HepG2 (cell line): ENCODE data around the gene OGFOD3. TPM values are rescaled to one million over a fixed set of nuclear protein-coding genes. Genes with fewer than 3 reads are reported as not detected.
"Not testable (repeated sequence)": the region's sequence is repeated elsewhere in the genome, so short reads cannot be mapped to it uniquely, and the experiment has no call there.

ENCODE experiments used
- ATAC-seq: fragments of 200-7000 bp; cut with Tn5 transposase; 3 replicates; pipeline ENCODE4 v1.9.1; 2020; ENCODE audit warnings: mild to moderate bottlenecking, moderate library complexity
- BruUV-seq: library from RNA; stranded (reverse); fragments of 400-500 nt; replicated peaks from 2 replicates; lab custom pipeline; 2021; lab: Mats Ljungman, UMichigan
- CTCF ChIA-PET: fragments of 300-600 bp; formaldehyde crosslinking; extraction: SDS; loops from one replicate; lab custom pipeline; 2021; ENCODE audit warnings: low total read pairs, inconsistent platforms, low intra/inter-chr PET ratio; lab: Yijun Ruan, JAX
- POLR2A ChIA-PET: fragments of 350-600 bp; sonication (Branson Sonifier 250); formaldehyde crosslinking; loops from one replicate; lab custom pipeline; 2020; ENCODE audit warnings: antibody characterized with exemption, inconsistent platforms; lab: Yijun Ruan, JAX
- DNase-seq: peaks from one replicate; pipeline ENCODE4 v3.0.0-alpha.2; 2015; ENCODE audit warnings: low spot score
- FAIRE-seq: peaks from 3 replicates; lab custom pipeline; 2011; peaks lifted over from hg19 to GRCh38; lab: Jason Lieb, UNC
- H2AFZ ChIP-seq: one replicate; pipeline ENCODE4 v1.6.1; 2011; ENCODE audit warnings: low read length, inconsistent platforms
- H3K27ac ChIP-seq: fragments of 300-600 bp; 3 replicates; pipeline ENCODE4 v1.8.0; 2011; ENCODE audit warnings: mixed run types, mild to moderate bottlenecking, mixed read lengths, low read length, inconsistent platforms; ENCODE audit not compliant: insufficient read depth; ENCODE audit errors: extremely low read length
- H3K27me3 ChIP-seq, 2 experiments: fragments of 200-600 bp in 1 of 2; 2 replicates in 1 of 2; 3 replicates in 1 of 2; pipeline versions ENCODE4 v1.6.0 to v1.8.0; 2011; ENCODE audit warnings: low read length in 2 of 2, mild to moderate bottlenecking in 2 of 2, moderate library complexity in 2 of 2, inconsistent platforms in 1 of 2; ENCODE audit not compliant: insufficient read depth in 2 of 2, control insufficient read depth in 1 of 2
- H3K36me3 ChIP-seq, 2 experiments: fragments of 200-600 bp in 1 of 2; replicated peaks in 1 of 2; 2 replicates in 1 of 2; 3 replicates in 1 of 2; pipeline versions ENCODE4 v1.5.1 to v1.8.0; 2011; ENCODE audit warnings: low read length in 2 of 2, inconsistent platforms in 1 of 2; ENCODE audit not compliant: insufficient read depth in 2 of 2, control insufficient read depth in 1 of 2
- H3K4me1 ChIP-seq: 2 replicates; pipeline ENCODE4 v1.5.1; 2012; ENCODE audit warnings: low read length, inconsistent platforms; ENCODE audit not compliant: insufficient read depth
- H3K4me2 ChIP-seq: 2 replicates; pipeline ENCODE4 v1.6.0; 2011; ENCODE audit warnings: low read depth, low read length, inconsistent platforms
- H3K4me3 ChIP-seq, 3 experiments: fragments of 200-600 bp in 1 of 3; sonication (generic), shearing (Covaris generic) in 1 of 3; replicated peaks in 1 of 3; 2 replicates each; pipeline ENCODE4 v1.5.1; 2011 to 2016; ENCODE audit warnings: low read length in 3 of 3, inconsistent platforms in 2 of 3, low read depth in 2 of 3, mild to moderate bottlenecking in 2 of 3, control low read depth in 1 of 3, mixed read lengths in 1 of 3; ENCODE audit not compliant: insufficient read depth in 1 of 3
- H3K79me2 ChIP-seq: one replicate; pipeline ENCODE4 v1.6.1; 2011; ENCODE audit warnings: low read length, inconsistent platforms; ENCODE audit not compliant: insufficient read depth
- H3K9ac ChIP-seq: 2 replicates; pipeline ENCODE4 v1.6.0; 2011; ENCODE audit warnings: mild to moderate bottlenecking, low read depth, low read length, inconsistent platforms; ENCODE audit not compliant: insufficient read depth
- H3K9me3 ChIP-seq: 2 replicates; pipeline ENCODE4 v1.5.1; 2012; ENCODE audit warnings: mild to moderate bottlenecking, low read length
- H4K20me1 ChIP-seq: 2 replicates; pipeline ENCODE4 v1.6.0; 2011; ENCODE audit warnings: inconsistent platforms, mild to moderate bottlenecking, low read length, moderate library complexity; ENCODE audit not compliant: insufficient read depth
- BORCS8-MEF2B ChIP-seq: sonication (generic); formaldehyde crosslinking; IDR thresholded peaks from 2 replicates; pipeline ENCODE4 v1.8.0; 2022; ENCODE audit warnings: mild to moderate bottlenecking, missing genetic modification reagents
- RBM22 ChIP-seq: fragments of 200-400 bp; formaldehyde crosslinking; optimal IDR thresholded peaks from 2 replicates; pipeline ENCODE3; 2017; ENCODE audit warnings: mild to moderate bottlenecking, low read length, moderate library complexity
- RORA ChIP-seq: sonication (generic); formaldehyde crosslinking; IDR thresholded peaks from 2 replicates; pipeline ENCODE4 v1.5.0; 2020; ENCODE audit warnings: mild to moderate bottlenecking, missing genetic modification reagents, moderate library complexity
- ZNF20 ChIP-seq: sonication (generic); formaldehyde crosslinking; IDR thresholded peaks from 2 replicates; pipeline ENCODE4 v1.4.0; 2020; ENCODE audit warnings: mild to moderate bottlenecking, moderate library complexity, missing genetic modification reagents
- ZNF672 ChIP-seq: sonication (generic); formaldehyde crosslinking; IDR thresholded peaks from 2 replicates; pipeline ENCODE4 v1.8.1; 2022; ENCODE audit warnings: missing genetic modification reagents
- WGBS: methylation state at CpG from one replicate; pipeline ENCODE4 v1.1.6; 2017; ENCODE audit warnings: low lambda C conversion rate; 5-methylcytosine and 5-hydroxymethylcytosine counted together
- in situ Hi-C: cut with HindIII; loops from 2 replicates; pipeline ENCODE4 v1.10.0; 2017; ENCODE audit warnings: low pct_unique_long_range_greater_than_20kb; ENCODE audit not compliant: extremely low pct_ligation_motif_present
- intact Hi-C: fragments of 100-400 bp; cut with micrococcal nuclease; formaldehyde crosslinking; loops from one replicate; pipeline ENCODE4 v1.10.0; 2022; ENCODE audit not compliant: unreplicated experiment
- polyA plus RNA-seq, 8 experiments: library from polyadenylated mRNA; depleted of rRNA in 3 of 8; stranded (reverse) in 7 of 8; unstranded in 1 of 8; fragments of >200 nt; fragmentation: Illumina TruSeq in 4 of 8; extraction: Trizol in 4 of 8; gene quantifications; 2 replicates each; pipeline versions ENCODE4 v1.2.1 to v1.2.3, GENCODE V29; 2011 to 2016; ENCODE audit warnings: low read depth in 4 of 8, missing spikeins in 1 of 8, mixed read lengths in 1 of 8; ENCODE audit not compliant: insufficient read depth in 1 of 8
- total RNA-seq, 5 experiments: library from RNA; depleted of rRNA; stranded (reverse); fragments of >200 nt; fragmentation: Illumina TruSeq; extraction: Trizol; gene quantifications; 2 replicates each; pipeline ENCODE4 v1.2.3, GENCODE V29; 2016; ENCODE audit warnings: low read depth in 1 of 5
- TF ChIP-seq, protein P1 (sequence below): sonication (generic); formaldehyde crosslinking; IDR thresholded peaks from 2 replicates; pipeline ENCODE4 v1.4.0; 2020; ENCODE audit warnings: mild to moderate bottlenecking, missing genetic modification reagents
- TF ChIP-seq, protein P2 (sequence below): sonication (generic); formaldehyde crosslinking; IDR thresholded peaks from 2 replicates; pipeline ENCODE4 v1.5.0; 2020; ENCODE audit warnings: missing genetic modification reagents, mild to moderate bottlenecking, borderline replicate concordance
- TF ChIP-seq, protein P3 (sequence below): sonication (generic); formaldehyde crosslinking; IDR thresholded peaks from 2 replicates; pipeline ENCODE4 v1.5.1; 2020; ENCODE audit warnings: mild to moderate bottlenecking, missing genetic modification reagents, moderate library complexity

The OGFOD3 gene
- total and polyA plus RNA-seq, 2 of the 13 experiments (the other 11 are each of a cell fraction or from before 2014, with no cell fraction given): 40.0 to 42.1 TPM

DNA sequence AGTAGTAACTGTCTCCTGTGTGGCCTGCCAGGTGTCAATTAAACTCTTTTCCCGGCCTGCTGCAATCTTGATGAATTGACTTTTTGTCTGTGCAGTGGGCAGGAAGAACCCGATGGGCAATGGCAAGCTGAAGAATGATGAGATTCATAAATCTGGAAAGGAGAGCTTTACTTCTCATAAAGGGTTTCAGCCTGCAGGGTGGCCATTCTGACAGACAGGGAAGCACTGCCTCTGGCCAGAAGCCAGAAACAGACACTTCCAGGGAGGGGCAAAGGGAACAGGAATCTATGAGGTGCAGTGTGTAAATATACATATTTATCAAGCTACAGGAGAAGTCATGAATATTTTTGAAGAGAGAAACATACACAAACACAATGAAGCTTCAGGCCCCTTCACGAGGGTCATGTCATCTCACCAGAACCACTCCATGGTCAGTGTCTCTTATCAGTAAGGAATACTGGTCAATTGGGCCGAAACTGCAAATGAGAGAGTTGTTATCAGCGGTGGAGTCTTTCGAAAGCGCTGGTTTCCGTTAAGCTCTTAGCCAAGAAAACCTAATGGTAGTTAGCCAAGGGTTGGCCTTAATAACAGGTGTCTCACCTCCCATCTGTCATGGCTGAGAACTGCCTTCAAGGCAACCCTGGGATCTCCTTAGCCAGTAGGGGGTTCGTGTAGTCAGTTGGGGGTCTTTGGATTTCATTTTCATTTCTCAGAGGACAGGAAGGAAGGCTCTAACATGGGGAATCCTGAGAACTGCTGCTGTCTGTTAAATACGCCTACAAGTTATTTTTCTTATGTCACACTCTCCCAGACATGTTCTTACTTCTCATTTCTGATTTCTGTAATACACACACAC lies 38.9 kb upstream of the OGFOD3 start (continued):
- TF ChIP-seq, protein P1, sequence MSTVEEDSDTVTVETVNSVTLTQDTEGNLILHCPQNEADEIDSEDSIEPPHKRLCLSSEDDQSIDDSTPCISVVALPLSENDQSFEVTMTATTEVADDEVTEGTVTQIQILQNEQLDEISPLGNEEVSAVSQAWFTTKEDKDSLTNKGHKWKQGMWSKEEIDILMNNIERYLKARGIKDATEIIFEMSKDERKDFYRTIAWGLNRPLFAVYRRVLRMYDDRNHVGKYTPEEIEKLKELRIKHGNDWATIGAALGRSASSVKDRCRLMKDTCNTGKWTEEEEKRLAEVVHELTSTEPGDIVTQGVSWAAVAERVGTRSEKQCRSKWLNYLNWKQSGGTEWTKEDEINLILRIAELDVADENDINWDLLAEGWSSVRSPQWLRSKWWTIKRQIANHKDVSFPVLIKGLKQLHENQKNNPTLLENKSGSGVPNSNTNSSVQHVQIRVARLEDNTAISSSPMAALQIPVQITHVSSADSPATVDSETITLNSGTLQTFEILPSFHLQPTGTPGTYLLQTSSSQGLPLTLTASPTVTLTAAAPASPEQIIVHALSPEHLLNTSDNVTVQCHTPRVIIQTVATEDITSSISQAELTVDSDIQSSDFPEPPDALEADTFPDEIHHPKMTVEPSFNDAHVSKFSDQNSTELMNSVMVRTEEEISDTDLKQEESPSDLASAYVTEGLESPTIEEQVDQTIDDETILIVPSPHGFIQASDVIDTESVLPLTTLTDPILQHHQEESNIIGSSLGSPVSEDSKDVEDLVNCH: no peak
- TF ChIP-seq RORA (CRISPR knock-in tag) (no peak), ZNF672 (no peak; the same call in 1 of the 2 replicates), RBM22 (peak; percentile 55), ZNF20 (CRISPR knock-in tag) (0 out of 2 replicates have a peak, but pooled peaks have one; percentile 13), BORCS8-MEF2B (CRISPR knock-in tag) (no peak)

DNA sequence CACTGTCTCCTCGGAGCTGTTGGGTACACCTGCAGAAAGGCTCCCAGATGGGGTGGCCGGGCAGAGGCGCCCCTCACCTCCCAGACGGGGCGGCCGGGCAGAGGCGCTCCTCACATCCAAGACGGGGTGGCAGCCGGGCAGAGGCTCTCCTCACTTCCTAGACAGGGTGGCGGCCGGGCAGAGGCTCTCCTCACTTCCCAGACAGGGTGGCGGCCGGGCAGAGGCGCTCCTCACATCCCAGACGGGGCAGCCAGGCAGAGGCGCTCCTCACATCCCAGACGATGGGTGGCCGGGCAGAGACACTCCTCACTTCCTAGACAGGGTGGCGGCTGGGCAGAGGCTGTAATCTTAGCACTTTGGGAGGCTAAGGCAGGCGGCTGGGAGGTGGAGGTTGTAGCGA lies 35.3 kb upstream of the OGFOD3 start:
- TF ChIP-seq, protein P2, sequence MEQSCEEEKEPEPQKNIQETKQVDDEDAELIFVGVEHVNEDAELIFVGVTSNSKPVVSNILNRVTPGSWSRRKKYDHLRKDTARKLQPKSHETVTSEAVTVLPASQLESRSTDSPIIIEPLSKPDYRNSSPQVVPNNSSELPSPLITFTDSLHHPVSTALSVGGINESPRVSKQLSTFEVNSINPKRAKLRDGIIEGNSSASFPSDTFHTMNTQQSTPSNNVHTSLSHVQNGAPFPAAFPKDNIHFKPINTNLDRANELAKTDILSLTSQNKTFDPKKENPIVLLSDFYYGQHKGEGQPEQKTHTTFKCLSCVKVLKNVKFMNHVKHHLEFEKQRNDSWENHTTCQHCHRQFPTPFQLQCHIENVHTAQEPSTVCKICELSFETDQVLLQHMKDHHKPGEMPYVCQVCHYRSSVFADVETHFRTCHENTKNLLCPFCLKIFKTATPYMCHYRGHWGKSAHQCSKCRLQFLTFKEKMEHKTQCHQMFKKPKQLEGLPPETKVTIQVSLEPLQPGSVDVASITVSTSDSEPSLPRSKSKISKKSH (CRISPR knock-in tag): peak; percentile 31; the same call in 1 of the 2 replicates
- TF ChIP-seq, protein P3, sequence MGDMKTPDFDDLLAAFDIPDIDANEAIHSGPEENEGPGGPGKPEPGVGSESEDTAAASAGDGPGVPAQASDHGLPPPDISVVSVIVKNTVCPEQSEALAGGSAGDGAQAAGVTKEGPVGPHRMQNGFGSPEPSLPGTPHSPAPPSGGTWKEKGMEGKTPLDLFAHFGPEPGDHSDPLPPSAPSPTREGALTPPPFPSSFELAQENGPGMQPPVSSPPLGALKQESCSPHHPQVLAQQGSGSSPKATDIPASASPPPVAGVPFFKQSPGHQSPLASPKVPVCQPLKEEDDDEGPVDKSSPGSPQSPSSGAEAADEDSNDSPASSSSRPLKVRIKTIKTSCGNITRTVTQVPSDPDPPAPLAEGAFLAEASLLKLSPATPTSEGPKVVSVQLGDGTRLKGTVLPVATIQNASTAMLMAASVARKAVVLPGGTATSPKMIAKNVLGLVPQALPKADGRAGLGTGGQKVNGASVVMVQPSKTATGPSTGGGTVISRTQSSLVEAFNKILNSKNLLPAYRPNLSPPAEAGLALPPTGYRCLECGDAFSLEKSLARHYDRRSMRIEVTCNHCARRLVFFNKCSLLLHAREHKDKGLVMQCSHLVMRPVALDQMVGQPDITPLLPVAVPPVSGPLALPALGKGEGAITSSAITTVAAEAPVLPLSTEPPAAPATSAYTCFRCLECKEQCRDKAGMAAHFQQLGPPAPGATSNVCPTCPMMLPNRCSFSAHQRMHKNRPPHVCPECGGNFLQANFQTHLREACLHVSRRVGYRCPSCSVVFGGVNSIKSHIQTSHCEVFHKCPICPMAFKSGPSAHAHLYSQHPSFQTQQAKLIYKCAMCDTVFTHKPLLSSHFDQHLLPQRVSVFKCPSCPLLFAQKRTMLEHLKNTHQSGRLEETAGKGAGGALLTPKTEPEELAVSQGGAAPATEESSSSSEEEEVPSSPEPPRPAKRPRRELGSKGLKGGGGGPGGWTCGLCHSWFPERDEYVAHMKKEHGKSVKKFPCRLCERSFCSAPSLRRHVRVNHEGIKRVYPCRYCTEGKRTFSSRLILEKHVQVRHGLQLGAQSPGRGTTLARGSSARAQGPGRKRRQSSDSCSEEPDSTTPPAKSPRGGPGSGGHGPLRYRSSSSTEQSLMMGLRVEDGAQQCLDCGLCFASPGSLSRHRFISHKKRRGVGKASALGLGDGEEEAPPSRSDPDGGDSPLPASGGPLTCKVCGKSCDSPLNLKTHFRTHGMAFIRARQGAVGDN: 0 out of 2 replicates have a peak, but pooled peaks have one; percentile 1
- H3K9ac ChIP-seq, BruUV-seq, DNase-seq, H3K27ac ChIP-seq, FAIRE-seq, CTCF ChIA-PET, H3K4me3 ChIP-seq, intact Hi-C loops, POLR2A ChIA-PET, in situ Hi-C loops, H2AFZ ChIP-seq, H4K20me1 ChIP-seq, ATAC-seq, H3K36me3 ChIP-seq, H3K27me3 ChIP-seq, H3K9me3 ChIP-seq, H3K4me2 ChIP-seq: not testable (repeated sequence)
- peaks cover 13% of the 10 kb centered on the region for H3K79me2 ChIP-seq
- H3K4me1 ChIP-seq: peaks cover 56% of the 10 kb centered on the region
- WGBS: 85% methylated on average over 16 of the region's 21 CpGs
